ENCODE data around the gene SRGAP1.
"Not testable (repeated sequence)": the region's sequence is repeated elsewhere in the genome, so short reads cannot be mapped to it uniquely, and the experiment has no call there.

SRGAP1 gene

DNA sequence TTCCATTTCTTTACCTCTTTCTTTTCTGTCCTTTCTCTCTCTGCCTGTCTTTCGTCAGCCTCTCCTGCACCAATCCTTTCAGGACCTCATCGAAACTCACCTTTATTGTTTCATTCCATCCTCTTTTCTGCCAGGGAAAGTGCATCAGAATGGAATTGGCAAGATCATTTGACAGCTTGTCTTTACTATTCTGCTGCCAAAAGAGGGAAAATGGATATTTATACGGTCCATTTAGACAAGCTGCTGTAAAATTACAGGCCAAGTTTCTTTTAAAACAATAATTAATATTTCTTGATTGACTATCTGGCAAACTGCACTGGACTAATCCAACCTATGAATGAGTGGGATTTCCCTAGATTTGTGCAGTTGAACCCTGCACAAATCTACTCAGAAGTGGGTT is 7.6 kb upstream of the SRGAP1 start:
- DNase-seq (ENCODE audit: low read depth in 2 of 2) = no peak

DNA sequence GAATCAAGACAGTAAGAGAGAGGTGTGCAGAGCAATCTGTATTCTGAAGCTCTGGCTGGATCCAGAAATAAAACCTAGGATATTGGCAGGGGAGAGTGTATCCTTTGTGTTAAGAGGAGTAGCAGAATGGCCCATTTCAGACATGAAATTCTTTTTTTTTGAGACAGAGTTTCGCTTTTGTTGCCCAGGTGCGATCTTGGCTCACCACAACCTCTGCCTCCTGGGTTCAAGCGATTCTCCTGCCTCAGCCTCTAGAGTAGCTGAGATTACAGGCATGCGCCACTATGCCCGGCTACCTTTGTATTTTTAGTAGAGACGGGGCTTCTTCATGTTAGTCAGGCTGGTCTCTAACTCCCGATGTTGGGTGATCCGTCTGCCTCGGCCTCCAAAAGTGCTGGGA is 6.1 kb upstream of the SRGAP1 start:
- no peak for DNase-seq (ENCODE audit: low read depth in 2 of 2)

DNA sequence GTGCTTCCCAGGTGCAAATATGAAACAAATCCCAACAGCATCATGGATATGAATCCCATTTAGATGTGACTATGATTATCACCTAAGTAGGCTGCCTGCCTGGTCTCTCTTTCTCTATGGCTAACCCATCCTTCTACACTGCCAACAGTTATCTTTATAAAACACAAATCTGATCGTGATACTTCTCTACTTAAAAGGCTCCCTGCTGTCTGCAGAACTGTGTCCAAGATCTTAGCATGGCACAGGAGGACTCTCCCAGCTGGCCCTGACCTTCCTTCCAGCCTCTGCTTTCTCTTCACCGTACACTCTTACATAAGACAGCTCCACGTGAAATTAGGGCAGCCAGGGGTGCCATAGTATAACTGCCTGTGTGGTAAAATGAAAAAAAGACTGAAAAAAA is 3.5 kb upstream of the SRGAP1 start:
- no peak for DNase-seq (ENCODE audit: low read depth in 2 of 2)

GRCh38 chr12:63841571-63841970 is 2.9 kb upstream of the SRGAP1 start:
- DNase-seq (ENCODE audit: low read depth in 2 of 2) = no peak

- DNase-seq (ENCODE audit: low read depth in 2 of 2) = not testable (repeated sequence)
Measured at GRCh38 chr12:63842750-63843149, 1.8 kb upstream of the SRGAP1 start.

GRCh38 chr12:63843254-63843720 is 1.2 kb upstream of the SRGAP1 start:
- peak in 1 of 2 donors; percentile 0 for DNase-seq (ENCODE audit: low read depth in 2 of 2)

DNA sequence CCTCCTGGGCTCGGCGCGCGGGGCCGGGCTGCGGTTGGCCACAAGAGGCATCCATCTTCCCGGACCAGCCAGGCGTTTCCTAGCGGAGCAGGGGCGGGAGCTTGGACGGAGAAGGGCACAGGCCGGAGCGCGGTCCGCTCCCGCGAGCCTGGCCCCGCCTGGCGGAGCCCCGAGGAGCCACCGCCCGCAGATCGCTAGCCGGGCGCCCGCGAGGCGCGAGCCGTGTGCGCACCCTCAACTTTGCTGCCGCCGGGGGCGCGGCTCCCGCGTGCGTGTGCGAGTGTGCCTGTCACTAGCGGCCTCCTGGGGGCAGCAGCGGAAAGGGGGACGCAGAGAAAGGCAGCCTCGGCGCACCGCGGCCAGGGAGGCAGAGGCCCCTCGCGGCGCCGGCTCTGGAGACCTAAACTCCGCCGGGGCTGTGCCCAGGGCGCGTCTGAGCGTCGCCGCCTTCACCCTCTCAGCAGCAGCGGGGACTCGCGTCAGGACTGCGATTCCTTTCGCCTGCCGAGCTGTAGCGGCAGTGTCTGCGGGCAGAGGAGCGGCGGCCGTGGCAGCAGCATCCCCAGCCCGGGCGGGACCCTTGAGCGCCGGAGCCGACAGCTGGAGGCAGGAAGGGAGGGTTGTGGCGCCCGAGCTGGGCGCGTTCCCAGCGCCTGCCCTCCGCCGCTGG is 644 bp upstream of the SRGAP1 start:
- peak; percentile 50 to 67 for DNase-seq (ENCODE audit: low read depth in 2 of 2)

GRCh38 chr12:63845726-63846125 is 1.2 kb downstream of the SRGAP1 start:
- DNase-seq (ENCODE audit: low read depth in 2 of 2) = no peak

GRCh38 chr12:63846238-63846967 is 1.9 kb downstream of the SRGAP1 start:
- DNase-seq (ENCODE audit: low read depth in 2 of 2) = no peak

GRCh38 chr12:63848450-63848849 is 4.0 kb downstream of the SRGAP1 start:
- no peak for DNase-seq (ENCODE audit: low read depth in 2 of 2)

GRCh38 chr12:63849106-63849620 is 4.7 kb downstream of the SRGAP1 start:
- DNase-seq (ENCODE audit: low read depth in 2 of 2) = no peak

DNA sequence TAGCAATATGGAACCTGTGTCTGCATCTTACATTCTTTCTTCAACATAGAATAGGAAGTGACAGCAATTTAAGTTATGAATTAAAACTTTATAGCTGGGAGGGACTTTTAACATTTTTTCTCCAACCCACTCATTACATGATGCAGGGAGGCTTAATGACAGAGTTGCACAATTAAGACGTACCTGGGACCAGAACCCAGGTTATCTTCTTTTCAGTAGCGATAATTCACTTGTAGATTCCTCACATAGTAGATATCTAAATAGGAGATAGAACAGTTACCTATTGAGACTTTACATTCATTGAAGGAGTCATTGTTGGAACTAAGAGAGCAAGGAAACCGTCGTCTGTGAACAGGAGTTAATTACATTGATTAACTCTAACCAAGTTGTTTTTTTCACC is 5.1 kb downstream of the SRGAP1 start:
- no peak for DNase-seq (ENCODE audit: low read depth in 2 of 2)

GRCh38 chr12:63853978-63854377 is 9.5 kb downstream of the SRGAP1 start:
- DNase-seq (ENCODE audit: low read depth in 2 of 2) = no peak

- DNase-seq (ENCODE audit: low read depth in 2 of 2) = no peak
Measured at GRCh38 chr12:63855299-63855698, 10.8 kb downstream of the SRGAP1 start.

DNA sequence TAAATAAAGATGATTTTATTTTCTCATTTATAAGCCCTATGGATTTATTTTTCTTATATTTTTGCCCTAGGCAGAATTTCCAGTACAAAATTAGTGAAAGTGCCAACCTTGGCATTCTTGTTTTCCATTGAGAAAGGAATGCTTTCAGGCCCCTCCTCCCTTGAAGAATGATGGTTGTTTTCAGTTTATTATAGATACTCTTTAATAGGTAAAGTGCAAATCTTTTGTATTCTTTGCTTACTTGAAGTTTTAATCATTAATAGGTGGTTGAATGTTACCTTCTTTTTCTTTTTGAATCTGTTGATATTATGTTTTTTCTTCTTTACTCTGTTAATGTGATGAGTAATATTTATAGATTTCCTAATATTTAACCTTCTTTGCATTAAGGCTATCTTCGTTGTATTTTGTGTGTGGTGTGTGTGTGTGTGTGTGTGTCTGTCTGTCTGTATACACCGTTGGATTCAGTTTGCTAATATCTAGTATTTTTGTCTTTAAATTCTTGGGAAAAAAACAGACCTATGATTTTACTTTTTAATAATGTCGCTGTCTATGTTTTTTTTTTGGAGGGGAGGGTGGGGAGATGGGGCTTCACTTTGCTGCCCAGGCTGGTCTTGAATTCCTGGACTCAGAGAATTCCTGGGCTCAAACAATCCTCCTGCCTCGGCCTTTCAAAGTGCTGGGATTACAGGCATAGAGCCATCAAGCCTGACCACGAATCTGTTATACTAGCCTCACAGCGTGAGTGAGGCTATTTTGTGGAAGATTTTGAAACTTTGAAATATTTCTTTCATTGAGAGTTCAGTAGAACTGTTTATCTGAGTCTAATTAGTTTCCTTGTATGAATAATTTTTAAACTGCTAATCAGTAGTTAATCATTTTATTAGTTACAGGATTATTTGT is 13.5 kb downstream of the SRGAP1 start:
- no peak for DNase-seq (ENCODE audit: low read depth in 2 of 2)

GRCh38 chr12:63859880-63860279 is 15.4 kb downstream of the SRGAP1 start:
- not testable (repeated sequence) for DNase-seq (ENCODE audit: low read depth in 2 of 2)

DNA sequence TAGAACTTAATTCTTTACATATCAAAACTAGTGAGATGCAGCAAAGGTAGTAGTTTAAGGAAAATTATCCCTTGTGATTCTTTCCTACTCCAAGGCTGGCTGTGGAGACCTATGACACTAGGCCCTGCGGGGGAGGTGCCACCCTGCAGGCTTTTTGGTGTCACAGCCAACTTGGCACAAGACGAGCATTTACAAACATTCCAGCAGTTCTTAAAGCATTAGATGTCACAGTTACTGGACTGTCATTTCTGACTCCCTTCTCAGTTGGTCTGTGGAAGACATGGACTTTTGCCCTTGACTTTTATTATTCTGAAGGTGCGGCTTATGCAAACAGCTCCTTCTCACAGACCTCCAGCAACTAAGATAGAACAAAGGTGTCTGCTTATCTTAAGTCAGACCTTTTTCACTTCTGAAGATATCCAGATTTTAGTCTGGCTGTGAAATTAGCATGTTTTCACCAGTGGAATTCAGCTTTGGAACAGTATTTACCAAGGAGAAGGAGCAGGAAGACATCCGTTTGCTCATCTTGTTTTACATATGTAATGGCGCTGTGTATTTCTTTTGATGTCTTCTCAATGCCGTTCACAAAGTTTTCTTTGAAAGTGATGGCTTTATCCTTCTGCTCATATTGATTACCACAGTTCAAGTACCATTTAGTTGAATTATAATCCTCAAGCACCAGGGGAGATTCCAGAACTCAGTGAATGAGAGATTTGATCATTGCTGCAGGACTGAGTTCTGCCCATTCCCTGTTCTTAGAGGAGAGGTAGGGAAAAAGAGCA is 17.9 kb downstream of the SRGAP1 start:
- DNase-seq (ENCODE audit: low read depth in 2 of 2) = no peak

DNA sequence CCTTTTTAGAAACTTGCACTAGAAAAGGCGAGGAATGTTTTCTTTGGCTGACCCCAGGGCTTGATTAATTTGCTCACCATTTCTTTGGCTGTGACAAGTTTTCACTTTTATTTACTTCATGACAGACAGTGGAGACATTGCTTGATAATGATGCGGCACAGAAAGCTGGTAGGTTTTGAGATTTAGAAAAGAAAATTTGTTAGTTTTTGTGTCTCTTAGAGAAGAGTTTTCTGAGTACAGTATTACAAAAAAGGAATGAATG is 18.4 kb downstream of the SRGAP1 start:
- DNase-seq (ENCODE audit: low read depth in 2 of 2) = no peak

DNA sequence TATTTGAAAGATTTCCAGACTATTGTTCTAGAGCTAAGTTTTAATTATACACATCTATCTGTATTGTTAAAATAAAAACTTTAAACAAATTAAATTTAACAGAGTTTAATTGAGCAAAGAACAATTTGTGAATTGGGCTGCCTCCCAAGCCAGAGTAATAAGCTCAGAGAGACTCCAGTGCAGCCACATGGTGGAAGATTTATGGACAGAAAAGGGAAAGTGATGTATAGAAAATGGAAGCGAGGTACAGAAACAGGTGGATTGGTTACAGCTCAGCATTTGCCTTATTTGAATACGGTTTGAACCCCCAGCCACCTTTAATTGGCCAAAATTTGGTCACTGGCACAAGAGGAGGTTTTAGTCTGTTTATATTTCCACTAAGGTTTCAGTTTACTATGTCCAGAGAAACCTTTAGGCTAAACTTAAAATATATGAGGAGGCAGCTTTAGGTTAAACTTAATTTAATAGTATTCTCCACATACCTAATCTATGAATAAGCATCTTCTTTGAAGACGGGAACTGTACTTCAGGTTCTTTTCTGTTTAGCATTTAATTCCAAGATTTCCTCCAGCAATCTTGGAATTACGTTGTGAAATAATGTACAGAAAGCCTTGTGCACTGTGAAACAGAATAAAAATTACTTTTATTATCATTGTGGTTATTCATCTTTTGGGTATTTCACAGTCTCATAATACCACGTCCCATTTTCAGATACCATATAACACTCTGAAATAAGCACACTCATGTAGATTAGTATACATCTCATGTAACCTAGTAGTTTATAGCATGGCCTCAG is 19.4 kb downstream of the SRGAP1 start:
- DNase-seq (ENCODE audit: low read depth in 2 of 2) = no peak

- DNase-seq (ENCODE audit: low read depth in 2 of 2) = no peak
Measured at GRCh38 chr12:63864454-63864706, 19.9 kb downstream of the SRGAP1 start.

DNA sequence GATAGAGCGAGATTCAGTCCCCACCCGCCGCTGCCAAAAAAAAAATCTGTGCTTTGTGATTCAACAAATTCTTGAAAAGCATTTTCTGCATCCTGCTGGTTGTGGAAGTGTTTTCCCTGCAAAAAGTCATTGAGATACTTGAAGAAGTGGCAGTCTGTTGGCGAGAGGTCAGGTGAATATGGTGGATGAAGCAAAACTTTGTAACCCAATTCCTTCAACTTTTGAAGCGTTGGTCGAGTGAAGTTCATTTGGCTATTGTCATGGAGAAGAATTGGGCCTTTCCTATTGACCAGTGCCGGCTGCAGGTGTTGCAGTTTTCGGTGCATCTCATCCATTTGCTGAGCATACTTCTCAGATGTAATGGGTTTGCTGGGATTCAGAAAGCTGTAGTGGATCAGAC is 20.9 kb downstream of the SRGAP1 start:
- DNase-seq (ENCODE audit: low read depth in 2 of 2) = no peak
